NCI-H128 (cell line): ENCODE data around the gene TUBB4B.

Experiments used
- DNase-seq: peaks from one replicate; lab custom pipeline; 2025; ENCODE audit not compliant: unreplicated experiment; lab: John Stamatoyannopoulos, UW

The TUBB4B gene

GRCh38 chr9:137270929-137271695 lies 30.0 kb downstream of the TUBB4B start:
- DNase-seq = no peak

- DNase-seq = no peak
Observed at GRCh38 chr9:137271696-137272076, 30.6 kb downstream of the TUBB4B start.

- no peak for DNase-seq
Observed at GRCh38 chr9:137272241-137273094, 31.4 kb downstream of the TUBB4B start.

- no peak for DNase-seq
Observed at GRCh38 chr9:137273095-137273490, 32.0 kb downstream of the TUBB4B start.

- no peak for DNase-seq
Observed at GRCh38 chr9:137273611-137274320, 32.7 kb downstream of the TUBB4B start.

- DNase-seq = no peak
Observed at GRCh38 chr9:137275203-137275587, 34.1 kb downstream of the TUBB4B start.

GRCh38 chr9:137275588-137276472 lies 34.7 kb downstream of the TUBB4B start:
- no peak for DNase-seq

- DNase-seq = no peak
Observed at GRCh38 chr9:137276473-137277328, 35.6 kb downstream of the TUBB4B start.

GRCh38 chr9:137277329-137278041 lies 36.4 kb downstream of the TUBB4B start, which contains the start of gene TOR4A:
Gene TOR4A (plus strand): TSS chr9:137277726. CDS start chr9:137278690, 964 bp downstream.
- DNase-seq = no peak

GRCh38 chr9:137278061-137278701 lies 37.1 kb downstream of the TUBB4B start:
- DNase-seq = no peak

- DNase-seq = no peak
Observed at GRCh38 chr9:137278721-137279711, 37.9 kb downstream of the TUBB4B start.

- DNase-seq = no peak
Observed at GRCh38 chr9:137279741-137280473, 38.8 kb downstream of the TUBB4B start.

- DNase-seq = no peak
Observed at GRCh38 chr9:137280474-137281344, 39.6 kb downstream of the TUBB4B start.

GRCh38 chr9:137281345-137282116 lies 40.4 kb downstream of the TUBB4B start:
- no peak for DNase-seq

- no peak for DNase-seq
Observed at GRCh38 chr9:137286975-137287383, 45.9 kb downstream of the TUBB4B start.
